COLO668 (cell line): ENCODE data around the gene GRIN2B.

Experiments
- DNase-seq: peaks from one replicate; lab custom pipeline; 2025; ENCODE audit not compliant: unreplicated experiment; lab: John Stamatoyannopoulos, UW

Gene GRIN2B

DNA sequence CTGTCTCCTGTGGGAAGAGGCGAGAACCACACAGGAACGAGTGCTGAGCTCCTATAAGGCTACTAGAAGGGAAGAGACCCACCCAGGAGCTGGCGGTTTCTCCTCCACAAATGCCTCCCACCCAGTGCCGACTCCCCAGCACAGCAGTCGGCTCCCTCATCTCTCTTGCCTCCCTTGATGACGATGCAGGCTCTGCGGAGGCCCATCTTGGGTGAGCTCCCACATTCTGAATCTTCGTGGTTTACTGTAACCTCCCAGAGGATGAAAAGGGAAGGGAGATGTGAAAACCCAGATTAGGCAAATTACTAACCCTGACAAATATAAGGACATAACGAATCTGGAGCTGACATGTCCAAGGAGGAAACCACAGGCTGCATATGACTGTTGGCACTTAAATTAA, 23.8 kb downstream of the GRIN2B start:
- no peak for DNase-seq

DNA sequence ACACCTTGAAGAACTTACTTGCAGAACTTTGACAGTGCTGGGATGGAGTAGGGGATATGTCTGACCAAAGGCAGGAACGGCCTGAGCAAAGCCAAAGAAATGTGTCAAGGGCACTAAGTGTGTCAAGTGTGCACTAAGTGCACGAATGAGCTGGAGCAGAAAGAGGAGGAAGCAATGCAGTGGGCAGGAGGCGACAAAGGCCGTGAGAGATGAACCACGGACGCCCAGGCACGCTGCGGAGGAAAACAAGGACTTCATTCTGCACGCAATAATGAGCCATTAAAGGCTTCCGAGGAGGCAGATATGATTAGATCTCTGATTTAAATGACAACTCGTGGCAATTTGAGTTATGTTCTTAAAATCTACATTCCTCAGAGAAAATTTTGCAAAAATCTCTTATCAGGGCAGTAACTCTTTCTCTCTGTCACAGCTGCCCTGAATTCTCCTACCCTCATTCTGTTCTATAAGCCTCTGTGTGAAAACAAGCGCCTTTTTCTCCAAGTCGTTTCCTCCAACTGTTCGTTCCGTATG, 25.3 kb downstream of the GRIN2B start:
- DNase-seq = no peak

- DNase-seq = no peak
Measured at GRCh38 chr12:13952096-13952495, 29.3 kb downstream of the GRIN2B start.

DNA sequence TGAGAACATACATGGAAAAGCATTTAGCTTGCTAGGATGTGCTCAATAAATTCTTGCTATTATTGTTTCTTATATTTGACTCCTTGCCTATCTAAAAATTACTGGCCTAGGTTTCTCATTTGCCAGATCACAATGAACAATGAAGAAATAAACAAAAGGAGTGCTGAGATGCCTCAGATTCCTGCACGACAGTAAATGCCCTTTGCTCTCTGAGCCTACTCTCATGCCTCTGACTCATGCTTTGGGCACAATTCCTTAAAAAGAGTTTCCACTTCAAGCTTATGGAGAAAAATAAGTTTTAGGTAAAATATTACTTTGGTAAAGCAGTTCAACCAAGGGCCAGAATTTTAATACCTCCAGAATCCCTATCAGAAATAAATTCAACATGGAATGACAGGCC, 30.9 kb downstream of the GRIN2B start:
- no peak for DNase-seq

GRCh38 chr12:13948621-13949020, 32.8 kb downstream of the GRIN2B start:
- DNase-seq = no peak

DNA sequence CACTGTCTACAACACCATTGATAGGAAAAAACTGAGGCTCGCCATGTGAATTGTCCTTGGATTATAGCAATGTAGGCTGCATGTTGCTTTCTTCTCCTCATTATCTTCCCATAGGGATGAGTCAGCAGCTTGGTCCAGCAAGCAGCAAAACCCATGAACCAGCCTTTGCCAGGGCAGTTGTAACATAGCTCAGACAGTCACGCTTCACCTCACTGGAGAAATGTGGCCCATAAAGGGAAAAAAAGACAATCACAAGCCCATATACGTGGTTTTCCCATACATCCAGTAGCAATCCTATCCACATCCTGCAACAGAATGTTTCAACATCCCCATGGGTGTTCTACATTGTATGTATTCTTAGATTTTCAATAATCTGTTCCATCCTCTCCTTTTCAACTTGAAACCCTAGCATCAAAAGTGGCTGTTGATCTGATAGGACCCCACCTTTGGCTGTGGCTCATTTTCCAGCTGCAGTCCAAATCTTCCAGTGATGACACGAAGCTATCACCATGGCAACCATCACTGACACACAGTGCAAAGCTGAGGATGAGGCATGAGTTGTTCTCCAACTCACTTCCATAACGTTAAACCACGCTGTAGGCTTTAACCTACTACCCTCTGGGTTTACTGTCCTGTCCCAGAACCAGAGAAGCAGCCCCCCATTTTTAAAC, 34.0 kb downstream of the GRIN2B start:
- no peak for DNase-seq

- DNase-seq = no peak
Measured at GRCh38 chr12:13945641-13946040, 35.8 kb downstream of the GRIN2B start.

- DNase-seq = no peak
Measured at GRCh38 chr12:13945236-13945635, 36.2 kb downstream of the GRIN2B start.

DNA sequence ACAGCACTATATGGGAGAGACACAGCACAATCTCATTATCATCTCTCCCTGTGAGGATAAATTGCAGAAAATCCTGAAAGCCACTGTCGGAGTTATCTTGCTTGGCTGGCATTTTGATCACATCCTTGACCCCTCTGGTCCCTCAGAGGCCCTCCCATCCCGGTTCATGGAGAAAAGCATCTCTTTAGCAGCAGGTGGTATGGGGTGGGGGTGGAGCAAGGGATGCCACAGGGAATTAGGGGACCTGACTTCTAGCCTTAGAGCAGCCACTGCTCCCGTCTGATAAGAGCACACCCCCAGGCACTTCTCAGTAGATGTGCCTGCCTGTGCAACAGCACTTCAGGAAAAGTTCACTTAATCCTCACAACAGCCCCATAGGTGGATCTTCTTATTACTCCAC, 38.6 kb downstream of the GRIN2B start:
- no peak for DNase-seq

GRCh38 chr12:13941258-13942249, 39.8 kb downstream of the GRIN2B start:
- DNase-seq = peak; percentile 36

DNA sequence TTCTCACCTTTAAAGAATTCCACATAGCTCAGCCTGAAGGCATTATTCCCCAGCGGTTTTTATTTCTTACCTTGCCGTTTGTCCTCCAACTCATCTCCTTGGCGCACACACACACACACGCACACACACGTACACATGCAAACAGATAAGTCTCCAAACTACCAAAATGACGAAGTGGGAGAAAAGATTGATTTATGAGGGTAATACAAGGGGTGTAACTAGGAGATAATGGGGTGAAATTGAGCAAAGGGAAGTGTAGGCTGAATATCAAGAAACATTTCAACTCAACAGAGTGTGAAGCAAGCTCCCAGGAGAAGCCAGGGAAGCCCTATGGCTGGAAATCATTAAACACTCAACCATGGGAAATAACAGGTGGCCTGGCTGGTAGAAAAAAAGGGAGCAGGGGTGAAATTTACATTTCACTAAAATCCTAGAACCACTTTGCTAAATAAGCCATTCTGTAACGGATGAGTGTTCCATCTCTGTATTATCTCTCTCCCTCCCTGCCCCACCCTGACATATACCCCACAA, 41.0 kb downstream of the GRIN2B start:
- no peak for DNase-seq

DNA sequence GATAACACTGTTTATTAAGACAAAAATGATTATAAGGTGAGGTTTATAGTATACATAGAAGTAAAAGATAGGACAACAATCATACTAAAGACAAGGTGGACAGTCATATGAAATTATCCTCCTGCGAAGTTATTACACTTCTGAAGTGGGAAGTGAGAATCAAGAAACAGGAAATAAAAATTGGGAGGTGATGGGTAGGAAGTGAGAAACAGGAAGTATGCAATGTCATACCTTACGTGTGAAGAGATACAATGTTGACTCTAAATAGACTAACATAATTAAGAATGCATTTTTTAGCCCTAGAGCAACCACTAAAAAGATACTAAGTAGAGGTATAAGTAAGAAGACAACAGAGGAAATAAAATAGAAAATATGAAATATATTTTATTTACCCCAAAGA, 43.7 kb downstream of the GRIN2B start:
- no peak for DNase-seq

DNA sequence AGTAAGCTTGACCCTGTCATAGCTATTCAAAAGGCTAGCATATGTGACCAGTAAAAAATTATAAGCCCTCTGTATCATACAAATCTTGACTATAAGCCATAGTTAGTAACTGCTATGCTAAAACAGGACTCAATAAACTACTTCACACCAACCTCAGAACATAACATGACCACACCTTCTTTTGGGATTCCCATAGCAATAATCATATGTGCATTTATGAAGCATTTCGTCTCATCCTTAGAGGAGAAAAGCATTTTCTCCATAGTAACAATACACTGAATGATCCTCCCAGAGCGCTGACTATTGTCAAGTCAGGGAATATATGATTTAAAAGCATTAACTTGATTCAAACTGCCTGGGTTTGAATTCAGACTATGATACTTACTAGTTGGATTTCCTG, 46.2 kb downstream of the GRIN2B start:
- DNase-seq = no peak
